Measurements from ENCODE around the gene CCT7.

GRCh38 chr2:73218298-73218697, 15.8 kb upstream of the CCT7 start:
- no peak for TF ChIP-seq CTCF (IDR thresholded peaks at IDR 0.05)
- no peak for TF ChIP-seq ZBTB43 (CRISPR knock-in tag; IDR thresholded peaks at IDR 0.05)
- TF ChIP-seq ESRRA (CRISPR knock-in tag; IDR thresholded peaks at IDR 0.05; ENCODE audit: borderline replicate concordance), result no peak
- no peak for TF ChIP-seq USF2 (CRISPR knock-in tag; IDR thresholded peaks at IDR 0.05)
- no peak for TF ChIP-seq NR3C1 (CRISPR knock-in tag; conservative IDR thresholded peaks at IDR 0.05; ENCODE audit: low read depth)

Data from WTC11 (cell line).